Measurements from ENCODE around the gene NDEL1. TPM values are rescaled to one million over a fixed set of nuclear protein-coding genes. Genes with fewer than 3 reads are reported as not detected.

Gene NDEL1
- total RNA-seq, 1 donor from 2014 or later: 34.1 TPM

DNA sequence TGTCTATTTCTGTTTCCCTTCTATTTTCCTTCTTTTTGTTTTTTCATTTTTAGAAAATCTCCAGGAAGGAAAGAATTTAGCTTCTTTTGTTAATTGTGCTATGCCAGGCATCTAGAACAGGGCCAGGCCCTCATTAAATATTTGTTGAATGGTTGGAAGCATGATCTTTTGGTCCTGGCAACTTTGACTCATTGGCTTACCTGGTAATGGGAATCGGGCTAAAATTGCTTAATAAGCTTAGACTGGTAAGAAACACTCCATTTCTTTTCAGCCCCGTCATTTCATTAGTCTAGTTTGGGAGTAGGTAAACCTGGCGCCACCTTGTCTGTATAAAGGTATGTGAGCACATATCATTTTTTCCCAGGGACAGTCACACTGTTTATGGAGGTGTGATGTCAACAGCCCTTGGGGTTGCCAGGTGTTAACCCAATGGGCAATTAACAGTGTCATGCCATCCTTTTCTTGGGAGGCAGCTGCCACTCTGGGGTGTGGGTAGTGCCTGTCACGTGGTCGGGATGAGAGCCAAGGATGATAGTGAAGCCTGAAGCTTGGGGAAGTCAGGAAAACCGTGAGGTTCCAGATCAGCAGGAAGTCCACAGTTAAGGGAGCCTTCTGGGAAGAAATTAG, 9.5 kb upstream of the NDEL1 start:
- TF ChIP-seq, protein P1, sequence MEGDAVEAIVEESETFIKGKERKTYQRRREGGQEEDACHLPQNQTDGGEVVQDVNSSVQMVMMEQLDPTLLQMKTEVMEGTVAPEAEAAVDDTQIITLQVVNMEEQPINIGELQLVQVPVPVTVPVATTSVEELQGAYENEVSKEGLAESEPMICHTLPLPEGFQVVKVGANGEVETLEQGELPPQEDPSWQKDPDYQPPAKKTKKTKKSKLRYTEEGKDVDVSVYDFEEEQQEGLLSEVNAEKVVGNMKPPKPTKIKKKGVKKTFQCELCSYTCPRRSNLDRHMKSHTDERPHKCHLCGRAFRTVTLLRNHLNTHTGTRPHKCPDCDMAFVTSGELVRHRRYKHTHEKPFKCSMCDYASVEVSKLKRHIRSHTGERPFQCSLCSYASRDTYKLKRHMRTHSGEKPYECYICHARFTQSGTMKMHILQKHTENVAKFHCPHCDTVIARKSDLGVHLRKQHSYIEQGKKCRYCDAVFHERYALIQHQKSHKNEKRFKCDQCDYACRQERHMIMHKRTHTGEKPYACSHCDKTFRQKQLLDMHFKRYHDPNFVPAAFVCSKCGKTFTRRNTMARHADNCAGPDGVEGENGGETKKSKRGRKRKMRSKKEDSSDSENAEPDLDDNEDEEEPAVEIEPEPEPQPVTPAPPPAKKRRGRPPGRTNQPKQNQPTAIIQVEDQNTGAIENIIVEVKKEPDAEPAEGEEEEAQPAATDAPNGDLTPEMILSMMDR (conservative IDR thresholded peaks at IDR 0.05): no peak
- Mint-ChIP-seq H3K27ac (ENCODE audit: unreplicated experiment) (no peak overlapping the region), H3K4me1 (no peaks in the 10 kb centered on the region), H3K36me3 (ENCODE audit: low read depth) (no peaks in the 10 kb centered on the region), H3K27me3 (ENCODE audit: low read depth) (no peaks in the 10 kb centered on the region), H3K4me3 (no peak overlapping the region), H3K9me3 (no peaks in the 10 kb centered on the region)
- DNase-seq (ENCODE audit: low read depth, low spot score): no peak

DNA sequence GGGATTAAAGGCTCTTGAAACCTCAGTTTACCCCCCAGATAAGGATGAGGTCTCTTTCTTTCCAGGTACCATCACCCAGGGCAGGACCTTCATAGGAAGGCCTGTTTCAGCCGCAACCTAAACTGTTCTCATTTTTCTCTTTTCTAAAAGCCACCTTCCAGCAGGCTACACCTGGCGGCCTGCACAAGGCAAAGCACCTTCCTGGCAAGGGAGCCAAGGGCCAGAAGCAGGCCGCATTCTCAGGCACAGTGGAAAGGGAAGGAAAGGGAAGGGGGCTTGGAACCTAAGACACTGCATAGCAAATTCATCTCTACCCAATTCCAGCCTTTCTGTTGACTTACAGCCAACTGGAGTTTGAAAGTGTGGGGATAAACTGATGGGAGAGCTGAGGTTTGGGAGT, 8.9 kb upstream of the NDEL1 start:
- TF ChIP-seq, protein P1 (conservative IDR thresholded peaks at IDR 0.05): no peak
- no peaks in the 10 kb centered on the region for H3K9me3 Mint-ChIP-seq
- H3K27me3 Mint-ChIP-seq (ENCODE audit: low read depth): no peaks in the 10 kb centered on the region
- no peak overlapping the region for H3K4me3 Mint-ChIP-seq
- H3K27ac Mint-ChIP-seq (ENCODE audit: unreplicated experiment): no peak overlapping the region
- H3K36me3 Mint-ChIP-seq (ENCODE audit: low read depth): no peaks in the 10 kb centered on the region
- no peak for DNase-seq (ENCODE audit: low read depth, low spot score)
- no peaks in the 10 kb centered on the region for H3K4me1 Mint-ChIP-seq

DNA sequence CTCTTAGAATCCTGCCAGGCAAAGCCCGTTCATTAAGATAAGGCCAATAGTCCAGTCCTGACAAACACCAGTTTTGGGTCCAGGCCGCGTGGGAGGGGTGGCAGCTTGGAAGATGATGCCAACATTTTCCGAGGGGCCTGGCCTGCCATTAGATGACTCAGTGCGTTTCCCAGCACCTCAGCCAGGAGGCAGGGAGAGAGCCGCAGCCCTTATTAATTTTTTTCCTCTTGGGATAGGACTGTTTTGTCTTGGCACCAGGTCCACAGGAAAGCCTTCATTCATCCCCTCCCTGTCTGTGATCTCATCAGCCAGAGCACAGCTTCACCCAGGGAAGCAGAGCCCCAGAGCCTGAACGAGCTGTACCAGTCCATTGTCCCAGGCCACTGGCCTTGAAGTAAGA, 4.7 kb upstream of the NDEL1 start:
- Mint-ChIP-seq H3K9me3 (no peaks in the 10 kb centered on the region), H3K4me1 (peaks cover 6% of the 10 kb centered on the region), H3K27ac (ENCODE audit: unreplicated experiment) (peak overlapping the region; percentile 35), H3K27me3 (ENCODE audit: low read depth) (no peaks in the 10 kb centered on the region), H3K36me3 (ENCODE audit: low read depth) (no peaks in the 10 kb centered on the region), H3K4me3 (no peak overlapping the region)
- TF ChIP-seq, protein P1 (conservative IDR thresholded peaks at IDR 0.05): no peak
- no peak for DNase-seq (ENCODE audit: low read depth, low spot score)

DNA sequence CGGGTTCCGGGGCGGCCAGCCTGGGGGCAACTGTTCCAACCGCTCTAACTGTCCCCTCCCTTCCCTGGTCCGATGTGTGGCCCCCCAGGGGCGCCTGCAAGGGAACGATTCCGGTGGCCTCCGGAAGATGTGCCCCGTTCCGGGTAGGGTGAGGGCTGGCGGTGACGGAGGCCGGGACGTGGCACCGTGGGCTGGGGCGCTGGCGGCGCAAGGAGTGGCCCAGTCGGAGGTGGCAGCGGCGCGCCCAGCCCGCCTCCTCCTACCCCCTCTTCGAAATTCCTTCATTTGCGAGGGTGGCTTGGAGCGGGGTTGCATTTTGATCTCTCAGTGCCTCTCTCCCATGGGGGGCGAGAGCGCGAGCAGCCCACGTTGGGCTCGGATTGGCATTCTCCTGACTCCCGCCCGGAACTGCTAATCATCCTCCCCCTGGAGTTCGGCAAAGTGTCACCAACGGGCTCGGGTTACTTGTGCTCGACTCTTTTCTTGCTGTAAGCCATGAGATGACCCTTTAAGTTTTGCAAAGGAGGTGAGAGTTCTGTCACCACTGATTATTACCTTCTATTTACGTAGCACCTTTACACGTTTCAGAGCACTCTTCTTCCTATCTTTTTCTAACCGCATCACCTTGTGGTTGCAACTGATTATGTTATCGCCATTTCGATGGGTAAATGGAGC, 622 bp downstream of the NDEL1 start:
- H3K9me3 Mint-ChIP-seq: no peaks in the 10 kb centered on the region
- peak; percentile 37 for DNase-seq (ENCODE audit: low read depth, low spot score)
- peak overlapping the region; percentile 94 for H3K4me3 Mint-ChIP-seq
- H3K4me1 Mint-ChIP-seq: peaks cover 27% of the 10 kb centered on the region
- no peaks in the 10 kb centered on the region for H3K36me3 Mint-ChIP-seq (ENCODE audit: low read depth)
- no peaks in the 10 kb centered on the region for H3K27me3 Mint-ChIP-seq (ENCODE audit: low read depth)
- TF ChIP-seq, protein P1 (conservative IDR thresholded peaks at IDR 0.05): no peak
- H3K27ac Mint-ChIP-seq (ENCODE audit: unreplicated experiment): peak overlapping the region; percentile 75

DNA sequence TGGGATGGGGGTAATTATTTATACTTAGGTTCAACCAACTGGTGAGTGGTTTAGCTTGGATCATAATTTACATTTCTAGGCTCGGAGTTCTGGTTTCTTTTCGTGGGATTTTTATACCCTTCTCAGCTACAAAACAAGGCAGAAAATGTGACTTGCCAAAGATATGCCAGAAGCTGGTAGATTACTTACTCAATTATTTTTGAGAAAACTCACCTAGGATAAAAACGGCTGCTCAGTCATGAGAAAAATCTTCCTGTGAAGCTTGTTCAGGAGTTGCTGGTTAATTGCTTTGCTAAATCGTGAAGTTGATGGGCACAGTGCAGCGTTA, 1.1 kb downstream of the NDEL1 start:
- DNase-seq (ENCODE audit: low read depth, low spot score): no peak
- H3K9me3 Mint-ChIP-seq: no peaks in the 10 kb centered on the region
- H3K4me1 Mint-ChIP-seq: peaks cover 32% of the 10 kb centered on the region
- peak overlapping the region; percentile 94 for H3K4me3 Mint-ChIP-seq
- peak overlapping the region; percentile 75 for H3K27ac Mint-ChIP-seq (ENCODE audit: unreplicated experiment)
- no peaks in the 10 kb centered on the region for H3K36me3 Mint-ChIP-seq (ENCODE audit: low read depth)
- TF ChIP-seq, protein P1 (conservative IDR thresholded peaks at IDR 0.05): no peak
- no peaks in the 10 kb centered on the region for H3K27me3 Mint-ChIP-seq (ENCODE audit: low read depth)

Measured in neural crest cell (in vitro differentiated cells).